Choroid plexus epithelial cell (primary cell): ENCODE measurements around the gene PLA1A.

ENCODE experiments used
- DNase-seq: peaks from one replicate; pipeline ENCODE4 v3.0.0-alpha.2; 2010; ENCODE audit warnings: low read depth
- H3K4me3 ChIP-seq: 2 replicates; pipeline ENCODE4 v1.5.1; 2011; ENCODE audit warnings: low read depth, mild to moderate bottlenecking, control low read depth, low read length, moderate library complexity
- TF ChIP-seq, protein P1 (sequence below): conservative IDR thresholded peaks from 2 replicates; pipeline ENCODE4 v1.5.1; 2011; ENCODE audit warnings: low read depth, mild to moderate bottlenecking, control low read depth, inconsistent platforms, low read length, moderate library complexity

PLA1A gene

DNA sequence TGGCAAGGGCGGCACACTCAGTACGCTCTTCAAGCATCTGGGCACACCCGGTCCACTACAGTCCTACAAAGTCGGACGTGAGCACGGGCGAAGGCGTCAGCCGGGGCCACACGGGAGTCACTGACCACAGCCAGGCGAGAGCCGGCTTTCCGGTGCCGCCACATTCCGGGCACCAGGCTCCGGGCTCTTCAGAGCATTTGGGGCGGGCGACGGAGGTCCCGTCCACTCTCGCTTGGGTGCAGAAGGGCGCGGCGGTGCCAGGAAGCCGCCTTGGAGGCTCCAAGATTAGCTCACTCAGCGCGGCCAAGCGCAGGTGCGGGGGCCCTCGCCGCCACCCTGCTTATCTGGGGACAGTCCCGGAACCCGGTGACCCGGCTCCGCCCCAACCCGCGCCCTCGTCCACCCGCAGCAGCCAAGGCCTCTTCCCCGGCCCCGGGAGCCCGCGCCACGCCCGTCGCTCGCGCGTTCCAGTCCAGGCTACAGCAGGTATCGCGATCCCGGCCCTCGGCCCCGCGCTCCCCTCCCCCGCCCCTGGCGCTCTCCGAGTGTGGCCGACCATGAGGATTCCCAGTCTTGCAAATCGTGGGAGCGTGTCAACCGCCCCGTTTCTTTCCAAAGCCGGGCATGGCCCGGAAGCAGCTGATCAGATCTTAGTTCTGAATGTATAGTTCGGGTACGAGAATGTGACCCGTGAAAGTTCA, 18.2 kb upstream of the PLA1A start, which contains the start of gene ADPRH:
ADPRH (plus strand) TSS at position 127 of the 701 bp plus-strand sequence. CDS start 2,678 bp downstream, outside the sequence.
- H3K4me3 ChIP-seq = peak within 1 kb of the TSS; percentile 66
- TF ChIP-seq, protein P1, sequence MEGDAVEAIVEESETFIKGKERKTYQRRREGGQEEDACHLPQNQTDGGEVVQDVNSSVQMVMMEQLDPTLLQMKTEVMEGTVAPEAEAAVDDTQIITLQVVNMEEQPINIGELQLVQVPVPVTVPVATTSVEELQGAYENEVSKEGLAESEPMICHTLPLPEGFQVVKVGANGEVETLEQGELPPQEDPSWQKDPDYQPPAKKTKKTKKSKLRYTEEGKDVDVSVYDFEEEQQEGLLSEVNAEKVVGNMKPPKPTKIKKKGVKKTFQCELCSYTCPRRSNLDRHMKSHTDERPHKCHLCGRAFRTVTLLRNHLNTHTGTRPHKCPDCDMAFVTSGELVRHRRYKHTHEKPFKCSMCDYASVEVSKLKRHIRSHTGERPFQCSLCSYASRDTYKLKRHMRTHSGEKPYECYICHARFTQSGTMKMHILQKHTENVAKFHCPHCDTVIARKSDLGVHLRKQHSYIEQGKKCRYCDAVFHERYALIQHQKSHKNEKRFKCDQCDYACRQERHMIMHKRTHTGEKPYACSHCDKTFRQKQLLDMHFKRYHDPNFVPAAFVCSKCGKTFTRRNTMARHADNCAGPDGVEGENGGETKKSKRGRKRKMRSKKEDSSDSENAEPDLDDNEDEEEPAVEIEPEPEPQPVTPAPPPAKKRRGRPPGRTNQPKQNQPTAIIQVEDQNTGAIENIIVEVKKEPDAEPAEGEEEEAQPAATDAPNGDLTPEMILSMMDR = no peak
- DNase-seq = peak; percentile 72

DNA sequence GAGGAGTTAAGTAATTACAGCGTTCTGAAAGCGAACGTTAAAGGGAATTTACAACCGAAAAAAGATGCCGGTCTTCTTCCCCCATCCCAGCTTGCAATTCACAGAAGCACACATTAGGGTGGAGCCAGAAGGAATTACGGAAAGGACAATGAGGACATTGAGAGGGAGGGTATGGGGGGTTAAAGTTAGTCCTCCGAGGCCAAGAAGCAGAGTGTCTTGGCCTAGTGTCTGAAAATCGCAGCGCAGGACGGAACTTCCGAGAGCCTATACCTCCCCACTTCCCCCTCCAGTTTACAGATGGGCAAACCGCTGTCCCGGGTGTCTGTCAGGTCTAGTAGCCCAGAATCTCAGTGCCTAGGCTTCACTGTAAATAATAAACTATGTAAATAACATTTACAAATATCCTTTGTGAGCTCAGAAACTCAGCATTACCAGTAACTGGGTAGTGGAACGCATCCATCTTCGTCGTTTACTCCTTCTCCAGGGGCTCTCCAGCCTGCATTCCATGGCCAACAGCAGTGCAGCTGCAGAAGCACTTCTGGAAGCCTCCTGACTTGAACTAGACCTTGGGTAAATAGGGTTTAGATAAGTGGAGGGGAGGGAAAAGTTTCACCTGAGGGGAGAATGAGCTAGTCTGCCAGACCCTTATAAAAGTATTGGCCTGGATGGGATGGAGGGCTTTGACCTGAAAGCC, 17.5 kb upstream of the PLA1A start:
- peak overlapping the region; percentile 66 for H3K4me3 ChIP-seq
- TF ChIP-seq, protein P1 = no peak
- DNase-seq = no peak

DNA sequence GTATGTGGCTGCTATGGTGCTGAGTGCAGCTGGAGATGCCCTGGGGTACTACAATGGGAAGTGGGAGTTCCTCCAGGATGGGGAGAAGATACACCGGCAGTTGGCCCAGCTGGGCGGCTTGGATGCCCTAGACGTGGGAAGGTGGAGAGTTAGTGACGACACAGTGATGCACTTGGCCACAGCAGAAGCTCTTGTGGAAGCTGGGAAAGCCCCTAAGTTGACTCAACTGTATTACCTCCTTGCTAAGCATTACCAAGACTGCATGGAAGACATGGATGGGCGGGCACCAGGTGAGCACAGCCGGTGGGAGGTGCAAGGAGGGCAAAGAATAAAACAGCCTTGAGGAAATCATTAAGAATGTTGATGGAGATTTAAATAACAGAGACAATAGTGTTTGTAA, 15.5 kb upstream of the PLA1A start:
- DNase-seq = no peak
- H3K4me3 ChIP-seq = no peak overlapping the region
- TF ChIP-seq, protein P1 = no peak

DNA sequence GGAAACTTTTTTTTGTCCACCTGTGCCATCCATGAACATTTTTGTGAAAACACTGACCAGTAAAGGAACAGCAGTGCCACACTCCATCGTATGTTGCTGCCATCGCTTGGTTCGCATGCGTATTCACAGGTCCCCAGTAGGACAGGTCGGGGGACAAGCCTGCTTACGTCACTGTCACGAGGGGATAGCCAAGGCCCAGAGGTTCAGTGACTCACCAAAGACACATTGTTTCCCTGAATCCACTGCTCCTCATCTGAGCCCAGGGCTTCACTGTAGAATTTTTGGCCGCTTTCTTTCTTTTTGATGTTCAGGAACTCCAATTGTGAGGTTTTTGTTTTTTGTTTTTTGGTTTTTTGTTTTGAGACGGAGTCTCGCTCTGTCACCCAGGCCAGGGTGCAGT, 12.5 kb upstream of the PLA1A start:
- H3K4me3 ChIP-seq = no peak overlapping the region
- TF ChIP-seq, protein P1 = no peak
- no peak for DNase-seq

DNA sequence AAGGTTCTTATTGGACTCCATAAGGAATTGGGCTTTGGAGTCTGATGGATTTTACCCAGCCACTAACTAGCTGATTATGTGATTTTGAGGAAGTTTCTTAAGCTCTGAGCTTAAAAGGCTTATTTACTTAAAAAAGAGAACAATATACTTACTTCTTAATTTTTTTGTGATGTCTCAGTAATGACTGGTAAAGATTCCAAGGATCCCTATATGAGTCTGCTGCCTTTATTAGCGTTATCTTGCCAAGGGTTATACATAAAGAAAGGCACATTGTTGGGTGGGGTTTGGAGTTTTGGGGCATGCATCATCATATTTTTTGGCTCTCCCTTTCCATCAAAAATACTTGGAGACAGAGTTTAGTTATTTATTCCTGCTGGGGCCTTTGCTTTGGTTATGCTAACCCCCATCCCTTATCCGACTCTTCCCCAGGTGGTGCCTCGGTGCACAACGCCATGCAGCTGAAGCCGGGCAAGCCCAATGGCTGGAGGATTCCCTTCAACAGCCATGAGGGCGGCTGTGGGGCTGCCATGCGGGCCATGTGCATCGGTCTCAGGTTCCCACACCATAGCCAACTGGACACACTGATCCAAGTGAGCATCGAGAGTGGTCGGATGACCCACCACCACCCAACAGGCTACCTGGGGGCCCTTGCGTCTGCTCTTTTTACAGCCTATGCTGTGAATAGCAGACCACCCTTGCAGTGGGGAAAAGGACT, 11.7 kb upstream of the PLA1A start:
- H3K4me3 ChIP-seq = no peak overlapping the region
- TF ChIP-seq, protein P1 = no peak
- DNase-seq = no peak

DNA sequence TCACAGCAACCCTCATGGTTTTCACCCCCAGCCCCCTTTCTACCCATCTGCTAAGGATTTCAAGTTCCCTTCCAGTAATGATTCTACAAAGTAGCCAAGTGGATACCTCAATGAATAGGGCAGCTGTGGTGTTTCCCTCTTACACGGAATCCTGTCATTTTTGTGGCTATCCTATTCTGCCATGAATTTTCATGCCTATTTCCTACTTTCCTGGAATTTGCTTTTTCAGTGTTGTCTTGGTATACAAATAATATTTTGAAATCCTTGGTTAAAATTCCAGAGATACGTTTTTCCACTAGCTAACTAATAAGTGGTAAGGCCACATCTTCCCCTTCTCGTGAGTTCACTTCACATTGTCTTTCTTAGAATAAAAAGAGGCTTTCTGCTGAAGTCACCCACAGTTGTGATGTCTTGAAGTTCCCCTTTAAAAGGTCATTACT, 10.9 kb upstream of the PLA1A start:
- H3K4me3 ChIP-seq = no peak overlapping the region
- TF ChIP-seq, protein P1 = no peak
- DNase-seq = no peak
